ENCODE measurements around the gene HS3ST4. TPM values are rescaled to one million over a fixed set of nuclear protein-coding genes. Genes with fewer than 3 reads are reported as not detected.

Gene HS3ST4
- polyA plus RNA-seq, 1 experiment = not detected

DNA sequence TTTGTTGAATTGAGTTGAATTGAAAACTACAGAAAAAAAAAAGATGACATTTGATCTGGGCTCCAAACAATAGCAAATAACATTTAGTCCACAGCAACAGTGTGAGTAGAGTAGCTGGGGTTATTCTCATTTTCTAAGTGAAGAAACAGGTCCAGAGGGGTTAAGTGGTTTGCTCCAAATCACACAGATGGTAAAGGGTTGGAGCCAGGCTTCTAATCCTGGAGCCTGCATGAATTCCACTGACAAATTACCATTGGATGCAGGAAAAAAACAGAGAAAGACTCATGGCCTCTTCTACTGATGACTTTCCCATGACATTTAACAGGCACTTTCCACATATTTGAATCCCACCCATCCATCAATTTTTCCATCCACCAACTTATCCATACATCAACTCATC, 182.4 kb downstream of the HS3ST4 start:
- POLR2A ChIA-PET = no interaction called here
- no peaks in the 10 kb centered on the region for H3K27me3 ChIP-seq (ENCODE audit: control insufficient read depth, insufficient read depth, low read length)
- CTCF ChIA-PET = no interaction called here
- TF ChIP-seq, protein P1, sequence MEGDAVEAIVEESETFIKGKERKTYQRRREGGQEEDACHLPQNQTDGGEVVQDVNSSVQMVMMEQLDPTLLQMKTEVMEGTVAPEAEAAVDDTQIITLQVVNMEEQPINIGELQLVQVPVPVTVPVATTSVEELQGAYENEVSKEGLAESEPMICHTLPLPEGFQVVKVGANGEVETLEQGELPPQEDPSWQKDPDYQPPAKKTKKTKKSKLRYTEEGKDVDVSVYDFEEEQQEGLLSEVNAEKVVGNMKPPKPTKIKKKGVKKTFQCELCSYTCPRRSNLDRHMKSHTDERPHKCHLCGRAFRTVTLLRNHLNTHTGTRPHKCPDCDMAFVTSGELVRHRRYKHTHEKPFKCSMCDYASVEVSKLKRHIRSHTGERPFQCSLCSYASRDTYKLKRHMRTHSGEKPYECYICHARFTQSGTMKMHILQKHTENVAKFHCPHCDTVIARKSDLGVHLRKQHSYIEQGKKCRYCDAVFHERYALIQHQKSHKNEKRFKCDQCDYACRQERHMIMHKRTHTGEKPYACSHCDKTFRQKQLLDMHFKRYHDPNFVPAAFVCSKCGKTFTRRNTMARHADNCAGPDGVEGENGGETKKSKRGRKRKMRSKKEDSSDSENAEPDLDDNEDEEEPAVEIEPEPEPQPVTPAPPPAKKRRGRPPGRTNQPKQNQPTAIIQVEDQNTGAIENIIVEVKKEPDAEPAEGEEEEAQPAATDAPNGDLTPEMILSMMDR (IDR thresholded peaks at IDR 0.05; ENCODE audit: low read depth, low read length) = no peak
- no peak for DNase-seq (ENCODE audit: low read depth, low spot score)
- H3K9me3 ChIP-seq (ENCODE audit: control insufficient read depth, insufficient read depth, low read length) = no peaks in the 10 kb centered on the region; the same call in 1 of the 2 replicates
- H3K27ac ChIP-seq (ENCODE audit: low read depth, low read length) = no peak overlapping the region
- no peak overlapping the region for H3K4me3 ChIP-seq (ENCODE audit: low read depth, low read length)

DNA sequence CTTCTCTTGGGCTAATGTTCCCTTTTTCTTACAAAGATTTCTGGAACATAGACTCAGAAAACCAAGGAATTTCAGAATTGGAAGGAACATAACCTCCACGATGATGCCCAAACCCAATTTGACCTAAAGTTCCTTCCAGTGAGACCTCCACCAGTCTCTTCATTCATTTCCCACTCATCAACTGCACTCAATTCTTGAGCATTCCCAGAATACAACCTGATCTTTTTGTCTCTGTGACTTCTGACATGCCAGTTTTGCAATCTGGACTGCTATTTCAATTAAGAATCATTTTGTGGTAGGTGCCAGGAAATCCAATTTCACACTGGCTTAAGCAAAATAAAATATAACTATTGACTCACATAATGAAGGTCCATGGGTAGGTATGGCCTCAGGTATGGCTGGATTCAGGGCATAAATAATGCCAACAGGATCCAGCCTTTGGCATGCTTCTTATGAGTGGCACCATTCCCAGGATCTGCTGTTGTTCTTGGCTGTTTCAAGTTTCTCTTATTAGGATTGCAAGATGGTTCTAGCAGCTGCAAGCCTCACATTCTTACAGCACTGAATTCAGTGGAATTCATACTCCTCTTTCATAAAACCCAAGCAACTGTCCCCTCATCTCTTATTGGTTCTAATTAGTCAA, 184.3 kb downstream of the HS3ST4 start:
- TF ChIP-seq, protein P1 (IDR thresholded peaks at IDR 0.05; ENCODE audit: low read depth, low read length) = no peak
- ChIA-PET POLR2A (no interaction called here), CTCF (no interaction called here)
- no peak for DNase-seq (ENCODE audit: low read depth, low spot score)
- H3K4me3 ChIP-seq (ENCODE audit: low read depth, low read length) = no peak overlapping the region
- H3K27me3 ChIP-seq (ENCODE audit: control insufficient read depth, insufficient read depth, low read length) = no peaks in the 10 kb centered on the region
- H3K27ac ChIP-seq (ENCODE audit: low read depth, low read length) = no peak overlapping the region
- no peaks in the 10 kb centered on the region; the same call in 1 of the 2 replicates for H3K9me3 ChIP-seq (ENCODE audit: control insufficient read depth, insufficient read depth, low read length)

DNA sequence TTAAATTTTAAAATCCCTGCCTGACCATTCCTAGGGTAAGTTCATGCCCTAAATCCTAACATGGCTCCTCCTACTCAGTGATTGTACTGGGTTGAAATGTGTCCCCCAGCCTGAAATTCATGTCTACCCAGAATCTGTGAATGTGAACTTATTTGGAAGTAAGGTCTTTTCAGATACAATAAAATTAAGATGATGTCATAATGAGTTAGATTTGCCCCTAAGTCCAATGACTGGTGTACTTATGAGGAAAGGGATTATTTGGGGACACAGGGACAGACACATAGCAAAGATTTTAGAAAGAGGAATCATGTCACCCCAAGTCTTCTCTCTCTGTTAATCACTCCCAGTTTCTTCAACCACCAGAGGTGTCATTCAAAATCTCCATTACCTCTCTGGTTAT, 185.3 kb downstream of the HS3ST4 start:
- H3K27me3 ChIP-seq (ENCODE audit: control insufficient read depth, insufficient read depth, low read length) = no peaks in the 10 kb centered on the region
- POLR2A ChIA-PET = no interaction called here
- TF ChIP-seq, protein P1 (IDR thresholded peaks at IDR 0.05; ENCODE audit: low read depth, low read length) = no peak

DNA sequence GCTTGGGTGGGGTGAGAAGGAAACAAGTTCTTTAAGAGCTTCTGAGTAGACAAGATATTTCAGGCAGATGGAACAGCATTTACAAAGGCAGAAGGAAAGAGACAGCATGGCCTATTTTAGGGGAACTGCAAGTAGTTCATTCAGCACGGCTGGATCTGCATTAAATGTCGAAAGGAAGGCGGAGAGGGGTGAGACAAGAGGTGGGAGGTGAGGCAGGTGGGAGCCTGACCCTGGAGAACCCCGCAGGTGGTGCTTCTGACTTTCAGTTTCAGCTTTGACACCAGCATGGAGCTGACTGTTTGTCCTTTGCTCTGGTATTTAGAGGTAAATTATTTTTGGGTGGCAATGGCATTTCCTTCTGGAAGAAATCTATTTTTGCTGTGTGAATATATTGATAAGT, 194.8 kb downstream of the HS3ST4 start:
- no peak overlapping the region for H3K27ac ChIP-seq (ENCODE audit: low read depth, low read length)
- CTCF ChIA-PET = no interaction called here

More for the DNA sequence above, 185.3 kb downstream of the HS3ST4 start:
- Histone ChIP-seq H3K4me3 (ENCODE audit: low read depth, low read length) (no peak overlapping the region), H3K27ac (ENCODE audit: low read depth, low read length) (no peak overlapping the region), H3K9me3 (ENCODE audit: control insufficient read depth, insufficient read depth, low read length) (no peaks in the 10 kb centered on the region; the same call in 1 of the 2 replicates)
- no peak for DNase-seq (ENCODE audit: low read depth, low spot score)
- CTCF ChIA-PET = no interaction called here

DNA sequence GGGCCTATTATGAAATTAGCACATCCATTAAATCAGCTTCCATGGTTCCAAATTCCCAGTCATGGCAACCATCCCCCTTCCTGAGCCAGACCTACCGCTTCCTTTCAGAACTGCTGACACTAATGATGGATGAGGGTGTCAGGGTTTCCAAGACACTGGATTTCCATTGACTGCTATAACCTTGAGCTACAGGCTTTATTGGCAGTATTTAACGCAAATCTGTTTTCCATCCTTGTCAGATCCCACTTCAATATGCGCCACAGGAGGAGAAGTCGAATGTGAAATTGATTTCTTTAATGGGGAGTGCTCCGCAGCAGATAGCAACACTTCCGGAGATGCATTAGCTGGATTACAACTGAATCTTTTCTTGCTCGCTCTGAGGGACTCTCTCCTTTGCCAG, 197.1 kb downstream of the HS3ST4 start:
- Histone ChIP-seq H3K27me3 (ENCODE audit: control insufficient read depth, insufficient read depth, low read length) (no peaks in the 10 kb centered on the region), H3K9me3 (ENCODE audit: control insufficient read depth, insufficient read depth, low read length) (peaks cover 8% of the 10 kb centered on the region), H3K4me3 (ENCODE audit: low read depth, low read length) (no peak overlapping the region), H3K27ac (ENCODE audit: low read depth, low read length) (no peak overlapping the region)
- TF ChIP-seq, protein P1 (IDR thresholded peaks at IDR 0.05; ENCODE audit: low read depth, low read length) = no peak
- POLR2A ChIA-PET = no interaction called here
- no peak for DNase-seq (ENCODE audit: low read depth, low spot score)
- CTCF ChIA-PET = no interaction called here

More for the DNA sequence above, 194.8 kb downstream of the HS3ST4 start:
- Histone ChIP-seq H3K27me3 (ENCODE audit: control insufficient read depth, insufficient read depth, low read length) (no peaks in the 10 kb centered on the region), H3K9me3 (ENCODE audit: control insufficient read depth, insufficient read depth, low read length) (no peaks in the 10 kb centered on the region; the same call in 1 of the 2 replicates), H3K4me3 (ENCODE audit: low read depth, low read length) (no peak overlapping the region)
- POLR2A ChIA-PET = no interaction called here
- TF ChIP-seq, protein P1 (IDR thresholded peaks at IDR 0.05; ENCODE audit: low read depth, low read length) = no peak
- DNase-seq (ENCODE audit: low read depth, low spot score) = no peak
